ENCODE results near the gene DPP6.

Gene DPP6

DNA sequence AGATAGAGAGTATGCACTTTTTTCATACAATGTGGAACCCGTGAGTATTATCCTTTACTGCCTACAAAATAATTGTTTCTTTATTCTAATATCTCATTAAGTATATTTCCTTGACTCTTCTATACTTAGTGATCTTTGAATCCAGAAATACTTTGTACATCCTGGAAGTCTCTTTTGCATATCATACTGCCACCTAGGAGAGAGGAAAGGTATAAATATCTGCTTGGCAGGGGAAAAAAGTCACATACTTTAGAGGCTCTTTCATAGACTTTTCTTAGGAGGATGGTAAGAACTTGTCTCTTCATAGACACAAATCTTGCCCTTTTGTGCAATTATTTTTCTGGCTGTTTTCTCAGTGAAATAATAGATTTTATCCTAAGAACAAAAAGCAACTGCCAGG lies 514.7 kb downstream of the DPP6 start:
- DNase-seq: no peak

GRCh38 chr7:154568346-154568745 lies 516.1 kb downstream of the DPP6 start:
- no peak for DNase-seq

DNA sequence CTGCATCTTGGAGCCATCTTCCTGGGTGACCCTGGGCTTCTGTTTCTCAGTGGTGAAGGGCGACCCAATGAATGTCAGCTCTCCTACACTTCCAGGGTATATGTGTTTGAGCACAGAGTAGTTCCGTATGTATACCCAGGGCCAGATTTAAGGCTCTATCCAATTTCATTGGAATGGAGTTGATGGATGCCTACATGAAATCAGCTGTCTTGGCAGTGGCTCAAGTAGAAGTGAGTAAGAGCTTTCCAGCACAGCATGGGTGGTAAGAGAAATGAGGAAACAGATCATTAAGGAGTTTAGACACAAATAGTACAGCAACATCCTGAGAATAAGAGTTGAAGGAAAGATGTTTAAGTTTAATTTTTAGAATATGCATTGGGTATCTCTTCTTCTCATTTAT lies 517.7 kb downstream of the DPP6 start:
- no peak for DNase-seq

GRCh38 chr7:154571772-154572171 lies 519.6 kb downstream of the DPP6 start:
- DNase-seq: no peak

- DNase-seq: no peak
Observed at GRCh38 chr7:154574235-154574634, 522.0 kb downstream of the DPP6 start.

- DNase-seq: no peak
Observed at GRCh38 chr7:154575497-154575896, 523.3 kb downstream of the DPP6 start.

DNA sequence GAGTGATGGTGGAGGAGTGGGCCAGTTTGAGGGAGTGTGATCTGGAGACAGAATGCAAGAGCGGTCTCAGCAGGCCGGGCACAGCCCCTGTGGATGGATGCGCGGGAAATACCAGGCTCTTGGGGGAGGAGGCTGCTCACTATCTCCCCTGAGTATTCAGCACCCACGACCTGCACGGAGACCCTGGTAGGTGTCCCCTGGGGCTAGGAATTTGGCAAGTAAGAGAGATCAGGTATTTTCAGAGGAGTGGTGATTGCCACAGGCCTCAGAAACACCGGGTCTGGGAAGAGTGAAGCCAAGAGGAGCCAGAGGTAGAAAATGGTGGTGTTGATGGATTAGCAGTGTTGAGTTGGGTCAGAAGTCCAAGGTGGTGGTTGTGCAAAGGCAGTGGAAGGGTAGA lies 524.4 kb downstream of the DPP6 start:
- no peak for DNase-seq

GRCh38 chr7:154577141-154577873 lies 525.1 kb downstream of the DPP6 start:
- DNase-seq: no peak

GRCh38 chr7:154578336-154578735 lies 526.1 kb downstream of the DPP6 start:
- DNase-seq: no peak

GRCh38 chr7:154579711-154580110 lies 527.5 kb downstream of the DPP6 start:
- DNase-seq: no peak

- DNase-seq: no peak
Observed at GRCh38 chr7:154581251-154581890, 529.2 kb downstream of the DPP6 start.

DNA sequence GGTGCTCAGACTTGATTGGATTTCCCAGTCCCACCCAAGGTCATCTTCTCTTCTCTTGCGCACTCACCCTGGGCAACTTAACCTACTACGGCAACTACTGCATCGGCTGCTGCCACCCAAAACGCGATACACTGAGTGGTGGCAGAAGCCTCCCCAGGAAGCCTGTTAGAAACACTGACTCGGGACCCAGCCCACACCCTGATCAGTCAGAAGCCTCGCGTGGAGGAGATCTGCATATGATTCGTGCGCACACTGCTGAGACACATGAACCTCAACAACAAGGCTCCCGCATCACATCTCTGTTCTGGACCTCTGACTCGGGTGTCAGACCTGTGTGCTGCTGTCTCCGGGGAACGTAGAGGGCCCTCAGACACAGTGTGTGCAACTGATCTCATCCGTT lies 531.3 kb downstream of the DPP6 start:
- DNase-seq: no peak

DNA sequence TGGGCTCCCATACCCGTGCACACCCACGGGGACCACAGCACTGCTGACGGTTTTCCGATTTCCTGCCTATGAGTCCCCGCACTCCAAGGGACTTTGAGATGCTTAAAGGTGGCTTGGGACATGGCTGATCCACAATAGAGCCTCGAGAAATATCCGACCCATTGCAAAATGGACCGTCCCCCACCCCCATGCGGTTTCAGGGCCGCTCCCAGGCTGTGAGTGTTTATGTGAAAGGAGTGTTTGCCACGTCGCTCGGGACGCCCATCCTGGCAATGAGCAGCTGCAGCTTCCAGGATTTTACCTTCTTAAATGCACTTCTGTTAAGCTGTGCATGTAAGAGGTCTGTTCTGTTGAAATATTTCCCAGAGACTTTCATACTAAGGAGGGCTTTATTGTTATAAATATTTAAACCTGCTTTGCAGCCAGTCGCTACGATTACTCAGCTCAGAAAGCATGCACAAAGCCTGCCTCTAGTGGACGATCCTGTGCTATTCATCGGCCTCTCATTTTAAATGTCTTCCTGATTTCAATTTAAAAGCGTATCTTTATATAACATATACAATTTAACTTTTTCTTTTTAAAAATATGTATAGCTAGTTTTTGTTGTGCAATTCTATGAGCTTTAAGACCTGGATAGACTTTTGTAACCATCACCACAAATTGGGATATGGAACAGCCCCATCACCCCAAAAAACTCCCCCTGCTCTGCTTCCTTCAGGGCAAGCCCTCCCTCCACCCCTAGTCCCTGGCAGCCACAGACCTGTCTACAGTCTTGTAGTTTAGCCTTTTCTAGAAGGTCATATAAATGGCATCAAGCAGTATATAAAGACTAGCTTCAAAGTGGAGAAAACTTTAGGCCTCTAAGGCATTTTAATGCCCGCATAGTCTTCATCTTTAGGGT lies 532.4 kb downstream of the DPP6 start:
- no peak for DNase-seq

- DNase-seq: no peak
Observed at GRCh38 chr7:154587792-154588191, 535.6 kb downstream of the DPP6 start.

- DNase-seq: no peak
Observed at GRCh38 chr7:154591544-154591943, 539.3 kb downstream of the DPP6 start.

GRCh38 chr7:154592388-154592787 lies 540.2 kb downstream of the DPP6 start:
- no peak for DNase-seq

- DNase-seq: no peak
Observed at GRCh38 chr7:154598396-154598795, 546.2 kb downstream of the DPP6 start.

DNA sequence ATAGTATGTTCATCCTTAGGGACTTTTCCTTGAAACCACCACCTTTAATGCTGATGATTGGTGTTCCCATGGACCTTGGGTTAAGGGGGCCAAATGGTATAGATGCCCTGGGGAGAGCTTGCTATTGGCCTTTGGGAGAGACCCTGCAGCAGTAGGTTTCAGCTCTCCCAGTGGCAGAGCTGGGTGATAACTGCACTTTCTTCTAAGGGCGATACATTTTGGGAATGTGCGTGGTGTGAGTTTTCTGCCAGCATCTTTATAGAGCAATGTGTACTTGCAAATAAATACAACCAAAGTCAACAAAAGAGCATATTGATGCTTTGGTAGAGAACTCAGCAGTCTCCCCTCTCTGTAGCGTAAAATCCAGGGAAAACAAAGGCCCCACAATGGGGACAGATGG lies 546.7 kb downstream of the DPP6 start:
- no peak for DNase-seq

DNA sequence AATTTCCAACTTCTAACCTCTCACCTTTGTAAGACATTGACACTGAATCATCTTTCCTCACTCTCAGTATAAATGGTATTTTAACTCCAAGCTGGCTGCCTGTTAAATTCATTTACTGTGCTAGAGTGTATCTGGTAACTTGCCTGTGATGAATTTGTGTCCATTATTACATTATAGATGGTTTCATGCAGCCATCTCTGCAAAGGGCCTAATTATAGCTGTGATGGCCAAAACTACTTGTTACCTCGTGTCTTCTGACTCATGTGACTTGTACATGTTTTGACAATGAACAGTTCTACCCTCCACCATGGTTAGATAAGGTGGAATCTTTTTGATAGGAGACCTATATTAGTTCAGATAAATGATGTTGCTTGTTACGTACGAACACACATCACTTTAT lies 558.7 kb downstream of the DPP6 start:
- DNase-seq: no peak

DNA sequence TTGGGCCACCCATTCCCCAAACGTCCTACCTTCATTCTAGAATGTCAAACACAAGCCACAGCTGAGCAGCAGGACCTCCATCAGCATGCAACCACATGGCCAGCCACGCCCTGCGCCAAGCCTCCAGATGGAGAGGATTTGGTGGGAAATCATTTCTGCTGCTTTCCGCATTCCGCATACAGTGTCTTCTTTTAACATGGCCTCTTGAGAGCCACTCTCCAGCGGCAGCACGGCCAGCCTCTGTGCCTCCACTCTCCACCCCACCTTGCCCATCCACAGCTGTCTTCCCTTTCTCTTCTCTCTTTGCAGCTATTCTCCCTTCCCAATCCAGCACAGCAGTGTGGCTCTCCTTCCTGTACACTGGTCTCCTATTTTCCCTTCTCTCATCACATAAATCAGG lies 561.6 kb downstream of the DPP6 start:
- no peak for DNase-seq

GRCh38 chr7:154620141-154620755 lies 568.0 kb downstream of the DPP6 start:
- DNase-seq: no peak

DNA sequence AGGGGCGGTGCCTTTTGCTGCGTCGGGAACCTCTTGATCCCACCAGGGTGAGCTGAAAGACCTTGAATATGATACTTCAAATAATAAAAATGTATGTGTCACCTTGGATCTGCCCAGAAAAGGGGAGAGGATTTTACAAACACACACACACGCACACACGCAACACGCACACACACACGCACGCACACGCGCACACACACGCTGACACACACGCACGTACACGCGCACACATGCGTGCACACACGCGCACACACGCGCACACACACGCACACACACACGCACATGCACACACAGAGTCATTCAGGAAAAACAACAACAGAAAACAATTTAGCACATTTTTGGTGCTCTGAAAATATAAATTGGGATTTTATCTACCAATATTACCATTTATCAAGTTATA lies 571.2 kb downstream of the DPP6 start:
- no peak for DNase-seq

- DNase-seq: no peak
Observed at GRCh38 chr7:154627646-154628290, 575.6 kb downstream of the DPP6 start.
